Skeletal muscle tissue (tissue), 4 donors: Measurements from ENCODE around the gene SEMA6A. TPM values are rescaled to one million over a fixed set of nuclear protein-coding genes. Genes with fewer than 3 reads are reported as not detected.

Experiments used
- H3K27ac ChIP-seq: one replicate; pipeline ENCODE4 v1.7.0; 2013; ENCODE audit warnings: mild to moderate bottlenecking, low read depth, low read length, inconsistent platforms
- H3K27me3 ChIP-seq, 3 donors: one replicate each; pipeline ENCODE4 v1.7.0; 2013; ENCODE audit warnings: low read length in 3 of 3; ENCODE audit not compliant: control insufficient read depth in 3 of 3, insufficient read depth in 3 of 3
- H3K36me3 ChIP-seq, 3 donors: one replicate each; pipeline ENCODE4 v1.7.0; 2013; ENCODE audit warnings: low read length in 3 of 3; ENCODE audit not compliant: control insufficient read depth in 3 of 3, insufficient read depth in 3 of 3
- H3K4me1 ChIP-seq, 3 donors: one replicate each; pipeline ENCODE4 v1.7.0; 2013; ENCODE audit warnings: low read length in 3 of 3, mild to moderate bottlenecking in 3 of 3; ENCODE audit not compliant: control insufficient read depth in 3 of 3, insufficient read depth in 3 of 3
- H3K4me3 ChIP-seq, 3 donors: one replicate each; pipeline ENCODE4 v1.7.0; 2013; ENCODE audit warnings: low read length in 3 of 3
- H3K9ac ChIP-seq, 3 donors: one replicate each; pipeline ENCODE4 v1.7.0; 2013; ENCODE audit warnings: low read length in 3 of 3, mild to moderate bottlenecking in 3 of 3, moderate library complexity in 2 of 3, low read depth in 1 of 3
- H3K9me3 ChIP-seq, 3 donors: one replicate each; pipeline ENCODE4 v1.7.0; 2013; ENCODE audit warnings: low read length in 3 of 3; ENCODE audit not compliant: control insufficient read depth in 3 of 3
- total RNA-seq: library from RNA; depleted of rRNA; stranded (reverse); fragments of >200 nt; gene quantifications from one replicate; pipeline ENCODE4 v1.2.3, GENCODE V29; 2014
- donor health status: Osteomylitis.

The SEMA6A gene
- total RNA-seq, 1 donor from 2014 or later, result 43.8 TPM

GRCh38 chr5:116473706-116474105 is 100.9 kb downstream of the SEMA6A start:
- Histone ChIP-seq H3K36me3 (peaks cover 0 to 25% (median 12%) of the 10 kb centered on the region in 3 donors), H3K9me3 (no peaks in the 10 kb centered on the region), H3K4me3 (no peak overlapping the region), H3K4me1 (no peaks in the 10 kb centered on the region), H3K9ac (no peak overlapping the region), H3K27ac (no peak overlapping the region), H3K27me3 (no peaks in the 10 kb centered on the region)

GRCh38 chr5:116472274-116472673 is 102.3 kb downstream of the SEMA6A start:
- peaks cover 0 to 3% (median 0%) of the 10 kb centered on the region in 3 donors for H3K9me3 ChIP-seq
- H3K4me3 ChIP-seq, result no peak overlapping the region
- peaks cover 6 to 18% (median 8%) of the 10 kb centered on the region in 3 donors for H3K36me3 ChIP-seq
- H3K4me1 ChIP-seq, result no peaks in the 10 kb centered on the region
- no peak overlapping the region for H3K27ac ChIP-seq
- H3K9ac ChIP-seq, result no peak overlapping the region
- H3K27me3 ChIP-seq, result no peaks in the 10 kb centered on the region

- Histone ChIP-seq H3K4me3 (no peak overlapping the region), H3K36me3 (peaks cover 6 to 9% (median 8%) of the 10 kb centered on the region in 3 donors), H3K27ac (no peak overlapping the region), H3K4me1 (peaks cover under 1 to 5% (median 4%) of the 10 kb centered on the region in 3 donors), H3K9me3 (peaks cover 0 to 3% (median 0%) of the 10 kb centered on the region in 3 donors), H3K9ac (no peak overlapping the region), H3K27me3 (no peaks in the 10 kb centered on the region)
These were observed 105.0 kb downstream of the SEMA6A start for GRCh38 chr5:116469631-116470030.

GRCh38 chr5:116468583-116468982 is 106.0 kb downstream of the SEMA6A start:
- Histone ChIP-seq H3K36me3 (peaks cover 6% of the 10 kb centered on the region in 3 donors), H3K27me3 (no peaks in the 10 kb centered on the region), H3K27ac (no peak overlapping the region), H3K4me1 (peaks cover 6 to 10% (median 7%) of the 10 kb centered on the region in 3 donors), H3K9me3 (peaks cover 0 to 3% (median 0%) of the 10 kb centered on the region in 3 donors), H3K4me3 (no peak overlapping the region), H3K9ac (no peak overlapping the region)

GRCh38 chr5:116467465-116467843 is 107.2 kb downstream of the SEMA6A start:
- Histone ChIP-seq H3K9me3 (peaks cover 0 to 3% (median 0%) of the 10 kb centered on the region in 3 donors), H3K36me3 (peaks cover 2 to 6% (median 2%) of the 10 kb centered on the region in 3 donors), H3K4me1 (peaks cover 6 to 10% (median 7%) of the 10 kb centered on the region in 3 donors), H3K4me3 (no peak overlapping the region), H3K27ac (no peak overlapping the region), H3K9ac (no peak overlapping the region), H3K27me3 (no peaks in the 10 kb centered on the region)

GRCh38 chr5:116466727-116467464 is 107.7 kb downstream of the SEMA6A start:
- Histone ChIP-seq H3K9me3 (peaks cover 0 to 3% (median 0%) of the 10 kb centered on the region in 3 donors), H3K27me3 (no peaks in the 10 kb centered on the region), H3K4me1 (peaks cover 6 to 10% (median 7%) of the 10 kb centered on the region in 3 donors), H3K9ac (no peak overlapping the region), H3K27ac (no peak overlapping the region), H3K4me3 (no peak overlapping the region), H3K36me3 (peaks cover 2 to 6% (median 2%) of the 10 kb centered on the region in 3 donors)

- Histone ChIP-seq H3K4me3 (no peak overlapping the region), H3K27ac (no peak overlapping the region), H3K27me3 (no peaks in the 10 kb centered on the region), H3K36me3 (peaks cover 0 to 6% (median 0%) of the 10 kb centered on the region in 3 donors), H3K9me3 (peaks cover 0 to 3% (median 0%) of the 10 kb centered on the region in 3 donors), H3K4me1 (peaks cover 6 to 10% (median 7%) of the 10 kb centered on the region in 3 donors), H3K9ac (no peak overlapping the region)
These were observed 109.2 kb downstream of the SEMA6A start for GRCh38 chr5:116465411-116465810.

- Histone ChIP-seq H3K27ac (no peak overlapping the region), H3K9me3 (peaks cover 0 to 3% (median 0%) of the 10 kb centered on the region in 3 donors), H3K4me1 (peaks cover 7 to 10% (median 8%) of the 10 kb centered on the region in 3 donors), H3K27me3 (no peaks in the 10 kb centered on the region), H3K36me3 (peaks cover 0 to 6% (median 0%) of the 10 kb centered on the region in 3 donors), H3K9ac (no peak overlapping the region), H3K4me3 (no peak overlapping the region)
These were observed 110.4 kb downstream of the SEMA6A start for GRCh38 chr5:116464144-116464708.

GRCh38 chr5:116462500-116462899 is 112.1 kb downstream of the SEMA6A start:
- Histone ChIP-seq H3K9me3 (no peaks in the 10 kb centered on the region), H3K9ac (no peak overlapping the region), H3K27ac (no peak overlapping the region), H3K4me1 (peaks cover 7 to 10% (median 8%) of the 10 kb centered on the region in 3 donors), H3K27me3 (no peaks in the 10 kb centered on the region), H3K36me3 (no peaks in the 10 kb centered on the region), H3K4me3 (no peak overlapping the region)

- Histone ChIP-seq H3K4me3 (no peak overlapping the region), H3K36me3 (no peaks in the 10 kb centered on the region), H3K4me1 (peaks cover 2 to 12% (median 8%) of the 10 kb centered on the region in 3 donors), H3K9ac (no peak overlapping the region), H3K27me3 (no peaks in the 10 kb centered on the region), H3K27ac (no peak overlapping the region), H3K9me3 (no peaks in the 10 kb centered on the region)
These were observed 115.3 kb downstream of the SEMA6A start for GRCh38 chr5:116459301-116459700.
